ENCODE results near the gene CACNA2D1.

Gene CACNA2D1

DNA sequence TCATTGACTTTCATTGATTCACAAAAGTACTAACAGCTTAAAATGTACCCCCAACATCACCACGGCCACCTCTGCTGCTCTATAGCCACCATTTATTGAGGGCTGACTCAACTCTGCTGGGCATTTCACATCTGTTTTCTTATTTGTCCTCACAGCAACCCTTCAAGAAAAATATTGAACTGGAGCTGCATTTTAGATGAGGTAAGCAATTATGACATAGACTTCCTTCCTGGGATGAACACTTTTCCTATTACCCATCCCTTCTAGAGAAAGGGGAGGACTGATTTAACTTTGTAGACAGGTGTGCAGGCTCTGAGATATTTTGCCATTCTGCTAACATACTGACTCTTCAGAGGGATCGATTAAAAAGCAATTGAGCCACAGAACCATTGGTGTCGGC lies 217.4 kb downstream of the CACNA2D1 start:
- no peak for DNase-seq (ENCODE audit: extremely low read depth, low read depth)
- H3K4me3 ChIP-seq (replicated peaks; ENCODE audit: low read depth, low read length) = no peak overlapping the region
- TF ChIP-seq, protein P1, sequence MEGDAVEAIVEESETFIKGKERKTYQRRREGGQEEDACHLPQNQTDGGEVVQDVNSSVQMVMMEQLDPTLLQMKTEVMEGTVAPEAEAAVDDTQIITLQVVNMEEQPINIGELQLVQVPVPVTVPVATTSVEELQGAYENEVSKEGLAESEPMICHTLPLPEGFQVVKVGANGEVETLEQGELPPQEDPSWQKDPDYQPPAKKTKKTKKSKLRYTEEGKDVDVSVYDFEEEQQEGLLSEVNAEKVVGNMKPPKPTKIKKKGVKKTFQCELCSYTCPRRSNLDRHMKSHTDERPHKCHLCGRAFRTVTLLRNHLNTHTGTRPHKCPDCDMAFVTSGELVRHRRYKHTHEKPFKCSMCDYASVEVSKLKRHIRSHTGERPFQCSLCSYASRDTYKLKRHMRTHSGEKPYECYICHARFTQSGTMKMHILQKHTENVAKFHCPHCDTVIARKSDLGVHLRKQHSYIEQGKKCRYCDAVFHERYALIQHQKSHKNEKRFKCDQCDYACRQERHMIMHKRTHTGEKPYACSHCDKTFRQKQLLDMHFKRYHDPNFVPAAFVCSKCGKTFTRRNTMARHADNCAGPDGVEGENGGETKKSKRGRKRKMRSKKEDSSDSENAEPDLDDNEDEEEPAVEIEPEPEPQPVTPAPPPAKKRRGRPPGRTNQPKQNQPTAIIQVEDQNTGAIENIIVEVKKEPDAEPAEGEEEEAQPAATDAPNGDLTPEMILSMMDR (IDR thresholded peaks at IDR 0.05; ENCODE audit: low read depth, low read length, missing control alignments) = no peak

DNA sequence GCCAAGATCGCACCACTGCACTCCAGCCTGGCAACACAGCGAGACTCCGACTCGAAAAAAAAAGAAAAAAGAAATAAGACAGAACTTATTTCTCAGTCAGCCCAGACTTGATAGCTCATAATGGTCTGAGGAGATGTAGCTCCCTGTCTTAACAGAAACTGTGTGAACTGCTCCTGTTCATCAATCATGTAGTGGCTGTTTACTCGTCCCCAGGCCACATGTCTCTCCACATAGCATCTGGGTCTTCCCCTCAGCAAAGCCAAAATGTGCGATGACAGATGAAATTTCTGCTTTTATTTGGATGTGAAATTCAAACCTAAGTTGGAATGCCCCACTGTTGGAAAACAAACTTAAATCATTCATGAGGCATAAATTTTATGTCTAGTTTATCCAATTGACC lies 219.0 kb downstream of the CACNA2D1 start:
- H3K4me3 ChIP-seq (replicated peaks; ENCODE audit: low read depth, low read length) = no peak overlapping the region
- TF ChIP-seq, protein P1 (IDR thresholded peaks at IDR 0.05; ENCODE audit: low read depth, low read length, missing control alignments) = no peak
- no peak for DNase-seq (ENCODE audit: extremely low read depth, low read depth)

GRCh38 chr7:82223580-82223979 lies 220.0 kb downstream of the CACNA2D1 start:
- H3K4me3 ChIP-seq (replicated peaks; ENCODE audit: low read depth, low read length) = no peak overlapping the region
- TF ChIP-seq, protein P1 (IDR thresholded peaks at IDR 0.05; ENCODE audit: low read depth, low read length, missing control alignments) = no peak
- no peak for DNase-seq (ENCODE audit: extremely low read depth, low read depth)

GRCh38 chr7:82221152-82221674 lies 222.4 kb downstream of the CACNA2D1 start:
- no peak for DNase-seq (ENCODE audit: extremely low read depth, low read depth)
- H3K4me3 ChIP-seq (replicated peaks; ENCODE audit: low read depth, low read length) = no peak overlapping the region
- TF ChIP-seq, protein P1 (IDR thresholded peaks at IDR 0.05; ENCODE audit: low read depth, low read length, missing control alignments) = no peak

GRCh38 chr7:82212466-82212865 lies 231.1 kb downstream of the CACNA2D1 start:
- H3K4me3 ChIP-seq (replicated peaks; ENCODE audit: low read depth, low read length) = no peak overlapping the region
- DNase-seq (ENCODE audit: extremely low read depth, low read depth) = no peak
- TF ChIP-seq, protein P1 (IDR thresholded peaks at IDR 0.05; ENCODE audit: low read depth, low read length, missing control alignments) = no peak

DNA sequence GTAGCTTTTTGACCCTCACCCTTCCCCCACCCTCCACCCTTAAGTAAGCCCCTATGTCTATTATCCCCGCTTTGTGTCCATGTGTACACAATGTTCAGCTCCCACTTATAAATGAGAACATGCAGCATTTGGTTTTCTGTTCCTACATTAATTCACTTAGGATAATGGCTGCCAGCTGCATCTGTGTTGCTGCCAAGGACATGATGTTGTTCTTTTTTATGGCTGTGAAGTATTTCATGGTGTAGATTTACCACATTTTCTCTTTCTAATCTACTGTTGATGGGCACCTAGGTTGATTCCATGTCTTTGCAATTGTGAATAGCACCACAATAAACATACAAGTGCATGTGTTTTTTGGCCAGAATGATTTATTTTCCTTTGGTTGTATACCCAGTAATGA lies 232.2 kb downstream of the CACNA2D1 start:
- no peak overlapping the region for H3K4me3 ChIP-seq (replicated peaks; ENCODE audit: low read depth, low read length)
- TF ChIP-seq, protein P1 (IDR thresholded peaks at IDR 0.05; ENCODE audit: low read depth, low read length, missing control alignments) = no peak
- no peak for DNase-seq (ENCODE audit: extremely low read depth, low read depth)
